Activated T-cell treated with anti-CD3 and anti-CD28 coated beads, Interleukin-2, amount 50 U/mL, for 4 hours (primary cell): ENCODE data around the gene TNK2. TPM values are rescaled to one million over a fixed set of nuclear protein-coding genes. Genes with fewer than 3 reads are reported as not detected.

Source experiments
- ATAC-seq, 2 donors: fragments of 200-7000 bp; cut with Tn5 transposase; one replicate each; pipeline ENCODE4 v1.10.0; 2021
- DNase-seq: peaks from one replicate; pipeline ENCODE4 v3.0.0-alpha.2; 2020
- H3K27me3 Mint-ChIP-seq: one replicate; pipeline ENCODE4 v1.8.0; 2021; ENCODE audit warnings: low read depth, mixed read lengths
- H3K36me3 Mint-ChIP-seq: one replicate; pipeline ENCODE4 v1.8.0; 2022; ENCODE audit warnings: mixed read lengths; ENCODE audit not compliant: insufficient read depth
- H3K4me1 Mint-ChIP-seq: one replicate; pipeline ENCODE4 v1.8.0; 2021; ENCODE audit warnings: low read depth, mixed read lengths
- H3K4me3 Mint-ChIP-seq: one replicate; pipeline ENCODE4 v1.8.0; 2021; ENCODE audit warnings: mild to moderate bottlenecking, moderate library complexity, mixed read lengths
- H3K9me3 Mint-ChIP-seq: one replicate; pipeline ENCODE4 v1.8.0; 2021; ENCODE audit warnings: mixed read lengths
- total RNA-seq, 3 donors: library from RNA; stranded (reverse); gene quantifications; one replicate each; pipeline ENCODE4 v1.2.1, GENCODE V29; 2021

Gene TNK2
- total RNA-seq, 3 donors from 2014 or later, result 33.3 to 41.2 (median 40.7) TPM

DNA sequence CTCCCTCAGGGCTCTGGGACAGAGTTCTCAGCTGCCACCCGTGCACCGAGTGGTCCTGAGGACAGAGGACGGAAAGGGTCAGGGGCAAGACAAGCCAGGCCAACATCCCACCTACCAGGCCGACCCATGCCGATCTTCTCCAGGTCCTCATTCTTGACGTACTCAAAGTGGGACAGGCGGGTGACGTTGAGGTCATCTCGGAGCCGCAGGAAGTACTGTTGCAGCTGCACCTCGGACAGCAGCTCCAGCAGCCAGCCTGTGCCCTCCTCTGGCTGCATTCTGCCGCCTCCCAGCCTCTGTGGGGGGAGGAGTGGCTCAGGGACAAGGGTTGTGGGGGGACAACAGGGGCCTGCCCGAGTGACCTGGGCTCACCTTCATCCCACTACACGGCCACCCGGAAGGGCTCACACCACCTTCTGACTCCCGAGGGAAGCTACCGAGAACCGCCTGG is 20.0 kb downstream of the TNK2 start:
- ATAC-seq (no peak), DNase-seq (no peak)
- no peaks in the 10 kb centered on the region for H3K27me3 Mint-ChIP-seq
- peaks cover 11% of the 10 kb centered on the region for H3K36me3 Mint-ChIP-seq
- H3K4me3 Mint-ChIP-seq, result no peak overlapping the region
- H3K9me3 Mint-ChIP-seq, result no peaks in the 10 kb centered on the region
- peaks cover 4% of the 10 kb centered on the region for H3K4me1 Mint-ChIP-seq

- H3K9me3 Mint-ChIP-seq, result no peaks in the 10 kb centered on the region
- no peak overlapping the region for H3K4me3 Mint-ChIP-seq
- H3K36me3 Mint-ChIP-seq, result peaks cover 13% of the 10 kb centered on the region
- ATAC-seq, result no peak
- no peaks in the 10 kb centered on the region for H3K27me3 Mint-ChIP-seq
- DNase-seq, result no peak
- peaks cover 4% of the 10 kb centered on the region for H3K4me1 Mint-ChIP-seq
These were observed 20.7 kb downstream of the TNK2 start for GRCh38 chr3:195887670-195888069.

- H3K4me1 Mint-ChIP-seq, result peaks cover 4% of the 10 kb centered on the region
- no peaks in the 10 kb centered on the region for H3K27me3 Mint-ChIP-seq
- H3K9me3 Mint-ChIP-seq, result no peaks in the 10 kb centered on the region
- DNase-seq (no peak), ATAC-seq (no peak)
- peaks cover 13% of the 10 kb centered on the region for H3K36me3 Mint-ChIP-seq
- no peak overlapping the region for H3K4me3 Mint-ChIP-seq
These were observed 21.9 kb downstream of the TNK2 start for GRCh38 chr3:195886181-195887141.

- no peaks in the 10 kb centered on the region for H3K9me3 Mint-ChIP-seq
- H3K27me3 Mint-ChIP-seq, result no peaks in the 10 kb centered on the region
- H3K4me1 Mint-ChIP-seq, result peaks cover 4% of the 10 kb centered on the region
- H3K4me3 Mint-ChIP-seq, result no peak overlapping the region
- peaks cover 13% of the 10 kb centered on the region for H3K36me3 Mint-ChIP-seq
- no peak for ATAC-seq
- DNase-seq, result no peak
These were observed 23.1 kb downstream of the TNK2 start for GRCh38 chr3:195885036-195885891.

DNA sequence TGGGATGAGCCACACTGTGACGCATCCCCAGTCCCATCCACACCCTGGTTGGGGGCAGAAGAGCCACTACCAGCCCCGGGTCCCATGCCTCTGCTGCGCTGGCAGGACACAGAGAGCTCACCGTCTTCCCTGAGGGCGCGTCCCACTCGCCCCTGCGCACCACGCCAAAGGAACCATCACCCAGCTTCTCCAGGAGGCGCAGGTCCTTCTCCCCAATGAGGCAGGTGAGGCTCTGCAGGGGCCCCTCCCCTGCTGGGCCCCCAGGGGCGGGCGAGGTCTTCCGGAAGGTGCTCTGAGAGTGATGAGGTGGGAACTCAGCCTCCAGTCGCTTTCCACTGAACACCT is 23.7 kb downstream of the TNK2 start:
- Mint-ChIP-seq H3K4me3 (no peak overlapping the region), H3K36me3 (peaks cover 13% of the 10 kb centered on the region), H3K9me3 (no peaks in the 10 kb centered on the region), H3K4me1 (peaks cover 4% of the 10 kb centered on the region), H3K27me3 (no peaks in the 10 kb centered on the region)
- no peak for DNase-seq
- no peak for ATAC-seq

- H3K4me3 Mint-ChIP-seq, result no peak overlapping the region
- peaks cover 17% of the 10 kb centered on the region for H3K36me3 Mint-ChIP-seq
- no peak for DNase-seq
- H3K9me3 Mint-ChIP-seq, result no peaks in the 10 kb centered on the region
- H3K27me3 Mint-ChIP-seq, result no peaks in the 10 kb centered on the region
- ATAC-seq, result no peak
- no peaks in the 10 kb centered on the region for H3K4me1 Mint-ChIP-seq
These were observed 24.6 kb downstream of the TNK2 start for GRCh38 chr3:195883801-195884200.

DNA sequence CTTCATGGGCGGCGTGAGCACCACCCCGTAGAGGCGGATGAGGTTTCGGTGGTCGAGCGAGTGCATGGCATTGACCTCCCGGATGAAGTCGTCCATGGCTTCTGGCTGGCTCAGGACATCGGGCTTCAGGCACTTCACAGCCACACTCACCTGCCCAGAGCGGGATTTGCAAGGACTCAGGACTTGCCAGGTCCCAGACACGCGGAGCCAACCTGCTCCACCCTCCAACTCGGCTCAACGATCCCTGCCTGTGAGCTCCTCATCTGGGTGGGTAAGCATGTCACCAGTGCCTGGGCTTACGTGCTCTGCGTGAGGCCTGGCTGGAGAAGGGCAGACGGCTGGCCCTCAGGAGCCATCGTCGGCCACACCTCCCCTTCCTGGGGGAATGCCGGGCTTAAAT is 25.2 kb downstream of the TNK2 start:
- ATAC-seq, result no peak
- Mint-ChIP-seq H3K27me3 (no peaks in the 10 kb centered on the region), H3K4me3 (no peak overlapping the region), H3K4me1 (no peaks in the 10 kb centered on the region), H3K9me3 (no peaks in the 10 kb centered on the region), H3K36me3 (peaks cover 19% of the 10 kb centered on the region)
- no peak for DNase-seq

- ATAC-seq (no peak), DNase-seq (no peak)
- Mint-ChIP-seq H3K9me3 (no peaks in the 10 kb centered on the region), H3K4me3 (no peak overlapping the region), H3K27me3 (no peaks in the 10 kb centered on the region), H3K4me1 (no peaks in the 10 kb centered on the region), H3K36me3 (peaks cover 15% of the 10 kb centered on the region)
These were observed 26.3 kb downstream of the TNK2 start for GRCh38 chr3:195882002-195882441.

- ATAC-seq (no peak), DNase-seq (no peak)
- Mint-ChIP-seq H3K9me3 (no peaks in the 10 kb centered on the region), H3K4me3 (no peak overlapping the region), H3K36me3 (peaks cover 16% of the 10 kb centered on the region), H3K4me1 (no peaks in the 10 kb centered on the region), H3K27me3 (no peaks in the 10 kb centered on the region)
These were observed 26.9 kb downstream of the TNK2 start for GRCh38 chr3:195881276-195881988.

DNA sequence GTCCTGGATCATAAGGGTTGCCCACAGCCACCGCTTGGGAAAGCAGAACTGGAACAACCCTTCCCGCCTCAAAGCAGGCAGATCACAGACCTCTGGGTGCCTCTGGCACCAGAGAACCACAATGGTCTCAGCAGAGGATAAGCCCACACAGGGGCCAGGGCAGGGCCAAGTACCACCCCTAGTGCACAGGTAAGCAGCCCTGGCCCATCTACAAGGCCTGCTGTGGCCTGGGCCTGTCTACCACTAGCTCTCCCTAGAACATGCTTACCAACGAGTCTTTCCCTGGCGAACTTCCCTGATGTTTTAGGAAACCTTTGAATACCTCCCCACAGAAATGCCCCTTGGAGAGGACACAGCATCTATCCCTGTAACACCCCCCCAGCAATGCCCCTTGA is 28.3 kb downstream of the TNK2 start:
- DNase-seq (no peak), ATAC-seq (no peak)
- H3K4me3 Mint-ChIP-seq, result no peak overlapping the region
- peaks cover 20% of the 10 kb centered on the region for H3K36me3 Mint-ChIP-seq
- no peaks in the 10 kb centered on the region for H3K4me1 Mint-ChIP-seq
- H3K27me3 Mint-ChIP-seq, result no peaks in the 10 kb centered on the region
- no peaks in the 10 kb centered on the region for H3K9me3 Mint-ChIP-seq

GRCh38 chr3:195879416-195880036 is 28.8 kb downstream of the TNK2 start:
- Mint-ChIP-seq H3K36me3 (peaks cover 20% of the 10 kb centered on the region), H3K27me3 (no peaks in the 10 kb centered on the region), H3K4me3 (no peak overlapping the region), H3K4me1 (no peaks in the 10 kb centered on the region), H3K9me3 (no peaks in the 10 kb centered on the region)
- no peak for ATAC-seq
- no peak for DNase-seq

- Mint-ChIP-seq H3K4me1 (no peaks in the 10 kb centered on the region), H3K27me3 (no peaks in the 10 kb centered on the region), H3K9me3 (no peaks in the 10 kb centered on the region), H3K36me3 (peaks cover 16% of the 10 kb centered on the region), H3K4me3 (no peak overlapping the region)
- ATAC-seq (no peak), DNase-seq (no peak)
These were observed 29.7 kb downstream of the TNK2 start for GRCh38 chr3:195878424-195879274.

DNA sequence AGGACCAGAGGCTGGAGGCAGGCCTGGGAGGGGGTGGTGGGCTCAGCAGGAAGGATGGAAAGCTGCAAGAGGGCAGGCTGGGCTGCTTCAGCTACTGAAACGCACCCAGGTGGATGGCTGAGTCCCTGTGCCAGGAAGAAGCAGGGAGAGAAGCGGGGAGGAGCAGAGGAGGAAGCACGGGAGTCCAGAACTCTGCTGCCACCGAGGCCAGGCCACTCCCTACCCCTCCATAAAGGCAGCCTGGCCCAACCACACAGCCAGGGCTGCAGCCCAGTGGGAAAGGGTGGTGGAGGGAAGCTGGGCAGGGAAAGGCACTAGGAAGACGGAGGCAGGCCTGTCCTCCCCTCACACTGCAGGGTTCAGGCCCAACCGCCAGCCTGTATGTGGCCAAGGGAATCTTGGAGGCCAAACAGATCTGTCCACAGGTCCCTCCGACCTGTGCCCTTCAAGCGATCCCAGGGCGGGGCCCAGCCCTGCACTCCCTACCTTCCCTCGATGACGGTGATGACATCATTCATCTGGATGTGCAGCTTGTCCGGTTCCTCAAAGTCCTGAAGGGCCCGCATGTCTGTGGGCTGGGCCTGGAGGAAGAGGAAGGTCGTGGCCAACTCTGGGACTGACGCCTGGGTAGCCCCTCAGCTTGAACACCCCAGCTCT is 30.5 kb downstream of the TNK2 start:
- no peak overlapping the region for H3K4me3 Mint-ChIP-seq
- H3K9me3 Mint-ChIP-seq, result no peaks in the 10 kb centered on the region
- no peak for DNase-seq
- H3K4me1 Mint-ChIP-seq, result no peaks in the 10 kb centered on the region
- H3K27me3 Mint-ChIP-seq, result no peaks in the 10 kb centered on the region
- no peak for ATAC-seq
- H3K36me3 Mint-ChIP-seq, result peaks cover 13% of the 10 kb centered on the region
